MM.1S (cell line): ENCODE measurements around the gene KRTAP4-5.
"Not testable (repeated sequence)": the region's sequence is repeated elsewhere in the genome, so short reads cannot be mapped to it uniquely, and the experiment has no call there.

Experiments used
- DNase-seq: peaks from one replicate; pipeline ENCODE4 v3.0.0-alpha.2; 2015
- H2AFZ ChIP-seq: fragments of 300-600 bp; sonication (generic); 2 replicates; pipeline ENCODE4 v1.6.0; 2016; ENCODE audit warnings: antibody characterized with exemption, low read length
- H3F3A ChIP-seq: fragments of 300-600 bp; sonication (generic); 2 replicates; pipeline ENCODE4 v1.6.1; 2016; ENCODE audit warnings: mild to moderate bottlenecking, antibody characterized with exemption, low read length, moderate library complexity, mixed read lengths; ENCODE audit not compliant: insufficient read depth
- H3K27ac ChIP-seq: fragments of 300-600 bp; sonication (generic); 2 replicates; pipeline ENCODE4 v1.5.1; 2016; ENCODE audit warnings: mild to moderate bottlenecking, low read length
- H3K27me3 ChIP-seq: fragments of 300-600 bp; sonication (generic); replicated peaks from 2 replicates; pipeline ENCODE4 v1.6.0; 2016; ENCODE audit warnings: low read length; ENCODE audit not compliant: insufficient read depth
- H3K36me3 ChIP-seq: fragments of 300-600 bp; sonication (generic); replicated peaks from 2 replicates; pipeline ENCODE4 v1.6.1; 2016; ENCODE audit warnings: mild to moderate bottlenecking, low read length, mixed read lengths; ENCODE audit not compliant: insufficient read depth
- H3K4me1 ChIP-seq: fragments of 300-600 bp; sonication (generic); 2 replicates; pipeline ENCODE4 v1.6.1; 2016; ENCODE audit warnings: low read length, mixed read lengths
- H3K4me2 ChIP-seq: fragments of 300-600 bp; sonication (generic); 2 replicates; pipeline ENCODE4 v1.6.0; 2016; ENCODE audit warnings: low read depth, low read length
- H3K4me3 ChIP-seq: fragments of 300-600 bp; sonication (generic); 2 replicates; pipeline ENCODE4 v1.5.1; 2016; ENCODE audit warnings: low read length, mixed read lengths
- H3K79me2 ChIP-seq: fragments of 300-600 bp; sonication (generic); 2 replicates; pipeline ENCODE4 v1.6.1; 2016; ENCODE audit warnings: mixed run types, low read length, mixed read lengths
- H3K9ac ChIP-seq: fragments of 300-600 bp; sonication (generic); 2 replicates; pipeline ENCODE4 v1.6.1; 2016; ENCODE audit warnings: low read length, mixed read lengths
- H3K9me2 ChIP-seq: fragments of 300-600 bp; sonication (generic); replicated peaks from 2 replicates; pipeline ENCODE4 v1.6.1; 2016; ENCODE audit warnings: mild to moderate bottlenecking, low read length, mixed read lengths; ENCODE audit not compliant: insufficient read depth
- H3K9me3 ChIP-seq: fragments of 300-600 bp; sonication (generic); replicated peaks from 2 replicates; pipeline ENCODE4 v1.6.1; 2016; ENCODE audit warnings: mild to moderate bottlenecking, low read length, mixed read lengths; ENCODE audit not compliant: insufficient read depth
- H4K20me1 ChIP-seq: fragments of 300-600 bp; sonication (generic); 2 replicates; pipeline ENCODE4 v1.6.1; 2016; ENCODE audit warnings: mild to moderate bottlenecking, low read length, moderate library complexity, mixed read lengths; ENCODE audit not compliant: insufficient read depth
- EZH2 ChIP-seq: fragments of 300-600 bp; sonication (generic); optimal IDR thresholded peaks from 2 replicates; pipeline ENCODE3; 2017; ENCODE audit warnings: low read depth, mild to moderate bottlenecking, antibody characterized with exemption, low read length, mixed read lengths
- EZH2phosphoT487 ChIP-seq: fragments of 300-600 bp; sonication (generic); IDR thresholded peaks from 2 replicates; pipeline ENCODE4 v1.6.1; 2018; ENCODE audit warnings: antibody characterized with exemption, low read length
- TF ChIP-seq, protein P1 (sequence below): fragments of 300-600 bp; sonication (generic); IDR thresholded peaks from 2 replicates; pipeline ENCODE4 v1.5.1; 2016; ENCODE audit warnings: antibody characterized with exemption, low read length, mixed read lengths

Gene KRTAP4-5

DNA sequence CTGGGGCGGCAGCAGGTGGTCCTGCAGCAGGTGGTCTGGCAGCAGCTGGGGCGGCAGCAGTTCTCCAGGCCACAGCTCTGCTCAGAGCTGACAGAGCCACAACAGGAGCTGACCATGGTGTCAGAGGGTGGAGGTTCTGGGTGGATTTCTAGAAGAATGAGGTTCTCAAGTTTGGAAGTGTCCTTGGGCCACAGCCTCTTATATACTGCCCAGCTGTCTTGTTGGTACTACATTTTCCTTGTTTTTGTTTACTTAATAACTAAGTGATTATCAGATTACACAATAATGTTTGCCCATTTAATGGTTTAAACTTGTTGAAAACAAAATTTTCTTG lies at the start of gene KRTAP4-5:
KRTAP4-5 (minus strand) TSS at position 174 of the 334 bp plus-strand sequence; CDS start at position 116, 58 bp downstream.
- Histone ChIP-seq H3K4me3 (no peak within 1 kb of the TSS), H2AFZ (no peak within 1 kb of the TSS), H3K9ac (no peak within 1 kb of the TSS), H3K79me2 (no peaks in the 10 kb centered on the region), H3K27me3 (no peaks in the 10 kb centered on the region), H3K36me3 (no peaks in the 10 kb centered on the region), H3K4me2 (no peak within 1 kb of the TSS), H3K9me2 (no peaks in the 10 kb centered on the region), H3K4me1 (no peaks in the 10 kb centered on the region), H3K27ac (no peak within 1 kb of the TSS), H3F3A (no peaks in the 10 kb centered on the region), H4K20me1 (no peaks in the 10 kb centered on the region), H3K9me3 (no peaks in the 10 kb centered on the region)
- TF ChIP-seq EZH2phosphoT487 (no peak), EZH2 (no peak)
- TF ChIP-seq, protein P1, sequence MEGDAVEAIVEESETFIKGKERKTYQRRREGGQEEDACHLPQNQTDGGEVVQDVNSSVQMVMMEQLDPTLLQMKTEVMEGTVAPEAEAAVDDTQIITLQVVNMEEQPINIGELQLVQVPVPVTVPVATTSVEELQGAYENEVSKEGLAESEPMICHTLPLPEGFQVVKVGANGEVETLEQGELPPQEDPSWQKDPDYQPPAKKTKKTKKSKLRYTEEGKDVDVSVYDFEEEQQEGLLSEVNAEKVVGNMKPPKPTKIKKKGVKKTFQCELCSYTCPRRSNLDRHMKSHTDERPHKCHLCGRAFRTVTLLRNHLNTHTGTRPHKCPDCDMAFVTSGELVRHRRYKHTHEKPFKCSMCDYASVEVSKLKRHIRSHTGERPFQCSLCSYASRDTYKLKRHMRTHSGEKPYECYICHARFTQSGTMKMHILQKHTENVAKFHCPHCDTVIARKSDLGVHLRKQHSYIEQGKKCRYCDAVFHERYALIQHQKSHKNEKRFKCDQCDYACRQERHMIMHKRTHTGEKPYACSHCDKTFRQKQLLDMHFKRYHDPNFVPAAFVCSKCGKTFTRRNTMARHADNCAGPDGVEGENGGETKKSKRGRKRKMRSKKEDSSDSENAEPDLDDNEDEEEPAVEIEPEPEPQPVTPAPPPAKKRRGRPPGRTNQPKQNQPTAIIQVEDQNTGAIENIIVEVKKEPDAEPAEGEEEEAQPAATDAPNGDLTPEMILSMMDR: no peak
- DNase-seq: no peak

DNA sequence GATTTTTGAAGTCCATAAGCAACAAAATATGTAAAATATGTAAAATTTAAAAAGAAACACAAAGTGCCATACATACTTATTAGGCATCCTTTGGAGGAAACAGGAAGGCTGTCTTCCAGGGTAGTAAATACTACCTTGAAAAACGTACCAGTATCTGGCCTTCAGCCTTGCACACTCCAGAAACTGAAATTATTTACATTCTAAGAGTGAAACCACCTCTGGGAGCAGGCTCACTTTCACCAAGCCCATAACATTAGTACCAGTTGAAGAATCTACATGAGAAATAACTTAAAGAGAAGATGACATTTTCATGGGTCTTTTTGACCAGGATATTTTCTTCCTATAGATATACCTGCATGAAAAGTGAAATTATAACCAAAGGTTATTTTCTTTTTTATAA lies 46.4 kb upstream of the KRTAP4-5 start:
- H4K20me1 ChIP-seq: no peaks in the 10 kb centered on the region
- H3K9ac ChIP-seq: no peak overlapping the region
- H2AFZ ChIP-seq: no peak overlapping the region
- no peak for TF ChIP-seq EZH2
- 0 out of 2 replicates have a peak, but pooled peaks have one; percentile 45 for TF ChIP-seq EZH2phosphoT487
- H3K4me2 ChIP-seq: no peak overlapping the region
- no peaks in the 10 kb centered on the region for H3K79me2 ChIP-seq
- H3K27me3 ChIP-seq: peaks cover 46% of the 10 kb centered on the region
- H3K9me2 ChIP-seq: no peaks in the 10 kb centered on the region
- no peaks in the 10 kb centered on the region for H3F3A ChIP-seq
- H3K36me3 ChIP-seq: no peaks in the 10 kb centered on the region
- H3K27ac ChIP-seq: no peak overlapping the region
- 0 out of 2 replicates have a peak, but pooled peaks cover 3% of the 10 kb centered on the region for H3K4me1 ChIP-seq
- no peak overlapping the region for H3K4me3 ChIP-seq
- peak; percentile 61 for DNase-seq
- H3K9me3 ChIP-seq: no peaks in the 10 kb centered on the region

DNA sequence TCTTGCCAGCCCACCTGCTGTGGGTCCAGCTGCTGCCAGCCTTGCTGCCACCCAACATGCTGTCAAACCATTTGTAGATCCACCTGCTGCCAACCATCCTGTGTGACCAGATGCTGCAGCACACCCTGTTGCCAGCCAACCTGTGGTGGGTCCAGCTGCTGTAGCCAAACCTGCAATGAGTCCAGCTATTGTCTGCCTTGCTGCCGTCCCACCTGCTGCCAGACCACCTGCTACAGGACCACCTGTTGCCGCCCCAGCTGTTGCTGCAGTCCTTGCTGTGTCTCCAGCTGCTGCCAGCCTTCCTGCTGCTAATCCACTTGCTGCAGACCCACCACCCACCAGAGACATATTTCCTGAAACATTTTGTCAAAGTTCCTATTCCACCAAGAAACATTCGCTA lies 40.7 kb upstream of the KRTAP4-5 start:
- TF ChIP-seq, protein P1: no peak
- TF ChIP-seq EZH2: no peak

DNA sequence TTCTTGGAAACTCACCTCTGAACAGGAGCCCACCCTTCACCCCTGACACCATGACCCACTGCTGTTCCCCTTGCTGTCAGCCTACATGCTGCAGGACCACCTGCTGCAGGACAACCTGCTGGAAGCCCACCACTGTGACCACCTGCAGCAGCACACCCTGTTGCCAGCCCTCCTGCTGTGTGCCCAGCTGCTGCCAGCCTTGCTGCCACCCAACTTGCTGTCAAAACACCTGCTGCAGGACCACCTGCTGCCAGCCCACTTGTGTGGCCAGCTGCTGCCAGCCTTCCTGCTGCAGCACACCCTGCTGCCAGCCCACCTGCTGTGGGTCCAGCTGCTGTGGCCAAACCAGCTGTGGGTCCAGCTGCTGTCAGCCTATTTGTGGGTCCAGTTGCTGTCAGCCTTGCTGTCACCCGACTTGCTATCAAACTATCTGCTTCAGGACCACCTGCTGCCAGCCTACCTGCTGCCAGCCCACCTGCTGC lies 40.3 kb upstream of the KRTAP4-5 start, which contains the start of gene KRTAP9-1:
KRTAP9-1 (plus strand) TSS at position 51 of the 482 bp plus-strand sequence; CDS start at position 51, 0 bp downstream.
- not testable (repeated sequence) for H2AFZ ChIP-seq, H3K4me3 ChIP-seq, H3K9me2 ChIP-seq, H3K4me2 ChIP-seq, H3K9ac ChIP-seq, DNase-seq, H3K36me3 ChIP-seq, H3K79me2 ChIP-seq, H3K9me3 ChIP-seq, H3K27ac ChIP-seq, H4K20me1 ChIP-seq, H3K4me1 ChIP-seq, H3F3A ChIP-seq
- H3K27me3 ChIP-seq: peaks cover 12% of the 10 kb centered on the region

More for the DNA sequence above, 40.7 kb upstream of the KRTAP4-5 start:
- H3F3A ChIP-seq: no peaks in the 10 kb centered on the region
- no peak overlapping the region for H3K4me3 ChIP-seq
- peaks cover 13% of the 10 kb centered on the region for H3K27me3 ChIP-seq
- no peak overlapping the region for H3K27ac ChIP-seq
- no peaks in the 10 kb centered on the region for H3K9me3 ChIP-seq
- H3K9me2 ChIP-seq: no peaks in the 10 kb centered on the region
- no peak overlapping the region for H3K9ac ChIP-seq
- H3K4me1 ChIP-seq: no peaks in the 10 kb centered on the region
- no peaks in the 10 kb centered on the region for H4K20me1 ChIP-seq
- H3K79me2 ChIP-seq: no peaks in the 10 kb centered on the region
- H2AFZ ChIP-seq: no peak overlapping the region
- H3K4me2 ChIP-seq: no peak overlapping the region
- DNase-seq: no peak
- H3K36me3 ChIP-seq: no peaks in the 10 kb centered on the region
